Anterior cingulate cortex (tissue), 58 donors: ENCODE measurements around the gene MAPKBP1.

ENCODE experiments used
- DNase-seq, 58 donors: peaks; one replicate each; lab custom pipeline; 2025; lab: John Stamatoyannopoulos, UW

The MAPKBP1 gene

GRCh38 chr15:41804916-41805666 lies 30.8 kb downstream of the MAPKBP1 start:
- no peak for DNase-seq

- DNase-seq: no peak
Measured at GRCh38 chr15:41805711-41806110, 31.4 kb downstream of the MAPKBP1 start.

GRCh38 chr15:41806291-41807181 lies 32.3 kb downstream of the MAPKBP1 start:
- DNase-seq: no peak

- DNase-seq: no peak
Measured at GRCh38 chr15:41809121-41809520, 34.8 kb downstream of the MAPKBP1 start.

- peak in 3 of 58 donors; percentile 21 to 27 (median 23) for DNase-seq
Measured at GRCh38 chr15:41809526-41810220, 35.4 kb downstream of the MAPKBP1 start.

GRCh38 chr15:41810651-41811431 lies 36.6 kb downstream of the MAPKBP1 start:
- DNase-seq: no peak

- DNase-seq: peak in 55 of 58 donors; percentile 14 to 88 (median 68)
Measured at GRCh38 chr15:41811432-41812195, 37.3 kb downstream of the MAPKBP1 start.

GRCh38 chr15:41812820-41813375 lies 38.6 kb downstream of the MAPKBP1 start:
- no peak for DNase-seq

GRCh38 chr15:41813426-41813825 lies 39.1 kb downstream of the MAPKBP1 start:
- DNase-seq: no peak

GRCh38 chr15:41814534-41814933 lies 40.2 kb downstream of the MAPKBP1 start:
- no peak for DNase-seq

GRCh38 chr15:41816788-41817187 lies 42.5 kb downstream of the MAPKBP1 start:
- no peak for DNase-seq

- peak in 1 of 58 donors; percentile 11 for DNase-seq
Measured at GRCh38 chr15:41817327-41817726, 43.0 kb downstream of the MAPKBP1 start.

- DNase-seq: no peak
Measured at GRCh38 chr15:41817781-41818180, 43.5 kb downstream of the MAPKBP1 start.

GRCh38 chr15:41819455-41820050 lies 45.3 kb downstream of the MAPKBP1 start:
- no peak for DNase-seq

GRCh38 chr15:41820791-41821423 lies 46.6 kb downstream of the MAPKBP1 start:
- DNase-seq: no peak

- DNase-seq: peak in 8 of 58 donors; percentile 7 to 48 (median 12)
Measured at GRCh38 chr15:41821831-41822230, 47.5 kb downstream of the MAPKBP1 start.

GRCh38 chr15:41822471-41822870 lies 48.2 kb downstream of the MAPKBP1 start:
- no peak for DNase-seq

- no peak for DNase-seq
Measured at GRCh38 chr15:41822957-41823356, 48.7 kb downstream of the MAPKBP1 start.
